ENCODE results near the gene ENPEP. TPM values are rescaled to one million over a fixed set of nuclear protein-coding genes. Genes with fewer than 3 reads are reported as not detected.
A peak's percentile ranks its signal among the peaks of the same experiment; 100 is the strongest.

ENPEP gene
- total and polyA plus RNA-seq, 9 of the 15 experiments (the other 6 are each of a cell fraction or from before 2014, with no cell fraction given): 0.01 TPM; not detected in 7

DNA sequence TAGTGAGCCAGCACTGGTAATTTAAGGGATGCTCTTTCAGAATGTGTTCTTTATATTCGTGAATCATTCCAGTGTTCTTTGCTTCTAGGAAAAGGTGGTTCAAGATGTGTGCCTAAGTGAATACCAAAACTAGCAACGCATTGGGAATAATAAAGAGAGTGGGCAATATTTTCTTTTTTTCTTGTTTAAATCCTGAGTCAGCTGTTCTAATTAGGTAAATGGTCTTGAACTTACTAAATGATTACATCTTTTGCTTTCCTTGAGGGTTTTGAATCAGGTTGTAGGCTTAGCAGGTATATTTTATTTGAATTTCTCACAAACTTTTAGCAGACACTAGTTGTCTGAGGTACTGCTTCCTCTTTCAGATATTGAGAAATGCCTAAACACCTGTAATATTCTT lies 29.5 kb downstream of the ENPEP start:
- in situ Hi-C loops (cut with MboI) (loop anchor here (10.0 to 25.0 kb wide), 2 partner anchors 191 to 1093 kb away; no protein-coding TSS in a partner anchor), intact Hi-C loops (cut with micrococcal nuclease) (no loop called here)
- 0% methylated on average over 2 of the region's 2 CpGs for WGBS (ENCODE audit: insufficient coverage, low coverage, missing lambda C conversion rate)
- no peak overlapping the region for H2AFZ ChIP-seq (ENCODE audit: low read depth, low read length)
- ATAC-seq (no peak), FAIRE-seq (no peak), DNase-seq (ENCODE audit: extremely low read depth in 1 of 4, low spot score in 3 of 4) (no peak)
- no peaks in the 10 kb centered on the region; a peak in 2 of 5 replicates for H3K27me3 ChIP-seq (ENCODE audit: control insufficient read depth in 2 of 2, insufficient read depth in 2 of 2, low read length in 2 of 2)
- no TSS peak for BruUV-seq (replicated peaks)
- no peaks in the 10 kb centered on the region for H3K36me3 ChIP-seq (ENCODE audit: control insufficient read depth, insufficient read depth, low read length)
- no peaks in the 10 kb centered on the region for H3K9me3 ChIP-seq (replicated peaks; ENCODE audit: control insufficient read depth, insufficient read depth, low read depth, low read length)
- ChIA-PET POLR2A (no interaction called here), CTCF (ENCODE audit: low intra/inter-chr PET ratio) (interaction anchor here (2.3 kb wide), 1 partner anchor 500 kb away, joined by 7 read pairs; no protein-coding TSS in a partner anchor)
- H3K4me1 ChIP-seq (replicated peaks in 1 of 2; ENCODE audit: control insufficient read depth in 2 of 2, insufficient read depth in 2 of 2, low read length in 2 of 2): no peaks in the 10 kb centered on the region
- H3K4me3 ChIP-seq: no peak overlapping the region
- H3K9ac ChIP-seq (ENCODE audit: insufficient read depth in 1 of 2, low read depth in 2 of 2, low read length in 2 of 2): no peak overlapping the region
- H4K20me1 ChIP-seq (replicated peaks; ENCODE audit: control insufficient read depth, insufficient read depth, low read length): no peaks in the 10 kb centered on the region
- no peaks in the 10 kb centered on the region for H3K9me1 ChIP-seq (ENCODE audit: control insufficient read depth, insufficient read depth, low read length)
- no peak overlapping the region for H3K27ac ChIP-seq (ENCODE audit: extremely low read depth, low read depth, low read length)
- no peak for TF ChIP-seq ZNF212 (CRISPR knock-in tag; IDR thresholded peaks at IDR 0.05)
- no peak for TF ChIP-seq JUN (IDR thresholded peaks at IDR 0.05; ENCODE audit: borderline replicate concordance, low read depth, low read length)
- no peak for TF ChIP-seq JUN (CRISPR knock-in tag; IDR thresholded peaks at IDR 0.05; ENCODE audit: borderline replicate concordance)
- TF ChIP-seq MAFG (tag; conservative IDR thresholded peaks at IDR 0.05): peak; percentile 30; the same call in 1 of the 2 replicates
- peak; percentile 43; the same call in 1 of the 2 replicates for TF ChIP-seq ZNF316 (IDR thresholded peaks at IDR 0.05)
- TF ChIP-seq FOS (IDR thresholded peaks at IDR 0.05; ENCODE audit: extremely low read depth, insufficient read length): no peak
- TF ChIP-seq C11orf30 (IDR thresholded peaks at IDR 0.05; ENCODE audit: low read depth): peak; percentile 43; the same call in 1 of the 2 replicates
- no peak for TF ChIP-seq EWSR1 (IDR thresholded peaks at IDR 0.05; ENCODE audit: borderline replicate concordance, low read depth, partially characterized antibody)
- no peak overlapping the region for H3K4me2 ChIP-seq (ENCODE audit: insufficient read depth, low read length)
- H3K79me2 ChIP-seq (ENCODE audit: control insufficient read depth, insufficient read depth, low read length): no peaks in the 10 kb centered on the region

All from K562 (cell line).